ENCODE data around the gene LRRC31.

Gene LRRC31

GRCh38 chr3:169822540-169822939, 47.2 kb downstream of the LRRC31 start (continued):
- TF ChIP-seq CSRNP3 (CRISPR knock-in tag; IDR thresholded peaks at IDR 0.05) (no peak), CSDC2 (CRISPR knock-in tag; IDR thresholded peaks at IDR 0.05) (no peak), ZFP30 (CRISPR knock-in tag; IDR thresholded peaks at IDR 0.05) (no peak), SNAI2 (CRISPR knock-in tag; IDR thresholded peaks at IDR 0.05) (no peak)

DNA sequence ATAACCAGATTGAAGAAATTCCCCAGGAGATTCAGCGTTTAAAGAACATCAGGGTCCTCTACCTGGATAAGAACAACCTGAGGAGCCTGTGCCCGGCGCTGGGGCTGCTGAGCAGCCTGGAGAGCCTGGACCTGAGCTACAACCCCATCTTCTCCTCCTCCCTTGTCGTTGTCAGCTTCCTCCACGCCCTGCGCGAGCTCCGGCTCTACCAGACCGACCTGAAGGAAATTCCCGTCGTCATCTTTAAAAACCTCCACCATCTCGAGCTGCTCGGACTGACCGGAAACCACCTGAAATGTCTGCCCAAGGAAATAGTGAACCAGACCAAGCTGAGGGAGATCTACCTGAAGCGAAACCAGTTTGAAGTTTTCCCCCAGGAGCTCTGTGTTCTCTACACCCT, 47.6 kb downstream of the LRRC31 start:
- ATAC-seq = no peak
- TF ChIP-seq ZNF565 (CRISPR knock-in tag; conservative IDR thresholded peaks at IDR 0.05; ENCODE audit: low read depth) (no peak), OSR1 (CRISPR knock-in tag; IDR thresholded peaks at IDR 0.05) (no peak), ZFP30 (CRISPR knock-in tag; IDR thresholded peaks at IDR 0.05) (no peak), TSHZ2 (CRISPR knock-in tag; IDR thresholded peaks at IDR 0.05) (no peak), ESRRG (CRISPR knock-in tag; IDR thresholded peaks at IDR 0.05) (no peak), SNAI2 (CRISPR knock-in tag; IDR thresholded peaks at IDR 0.05) (no peak), CSRNP3 (CRISPR knock-in tag; IDR thresholded peaks at IDR 0.05) (no peak), ZNF70 (CRISPR knock-in tag; IDR thresholded peaks at IDR 0.05) (no peak), RARB (CRISPR knock-in tag; IDR thresholded peaks at IDR 0.05) (no peak), TCF4 (CRISPR knock-in tag; IDR thresholded peaks at IDR 0.05; ENCODE audit: borderline replicate concordance) (no peak), PPARA (CRISPR knock-in tag; IDR thresholded peaks at IDR 0.05; ENCODE audit: borderline replicate concordance) (no peak), ZC3H10 (CRISPR knock-in tag; IDR thresholded peaks at IDR 0.05) (no peak), ARNTL (CRISPR knock-in tag; IDR thresholded peaks at IDR 0.05; ENCODE audit: borderline replicate concordance, low read depth) (no peak), ISL1 (CRISPR knock-in tag; IDR thresholded peaks at IDR 0.05) (no peak), ZNF8 (CRISPR knock-in tag; IDR thresholded peaks at IDR 0.05) (no peak), BACH2 (CRISPR knock-in tag; IDR thresholded peaks at IDR 0.05; ENCODE audit: borderline replicate concordance) (no peak)

GRCh38 chr3:169818316-169818715, 51.4 kb downstream of the LRRC31 start:
- TF ChIP-seq ISL1 (CRISPR knock-in tag; IDR thresholded peaks at IDR 0.05) = peak; percentile 33; the same call in 1 of the 2 replicates
- no peak for TF ChIP-seq TOX (CRISPR knock-in tag; IDR thresholded peaks at IDR 0.05; ENCODE audit: borderline replicate concordance)
- no peak for TF ChIP-seq ZFP30 (CRISPR knock-in tag; IDR thresholded peaks at IDR 0.05)
- TF ChIP-seq POU6F1 (CRISPR knock-in tag; IDR thresholded peaks at IDR 0.05; ENCODE audit: borderline replicate concordance, low read depth) = no peak
- TF ChIP-seq BACH2 (CRISPR knock-in tag; IDR thresholded peaks at IDR 0.05; ENCODE audit: borderline replicate concordance) = no peak
- peak; percentile 77 for ATAC-seq

- TF ChIP-seq GLIS3 (CRISPR knock-in tag; IDR thresholded peaks at IDR 0.05) = no peak
- TF ChIP-seq CSDC2 (CRISPR knock-in tag; IDR thresholded peaks at IDR 0.05) = no peak
- no peak for TF ChIP-seq ZNF70 (CRISPR knock-in tag; IDR thresholded peaks at IDR 0.05)
- TF ChIP-seq SNAI2 (CRISPR knock-in tag; IDR thresholded peaks at IDR 0.05) = no peak
- TF ChIP-seq TSHZ2 (CRISPR knock-in tag; IDR thresholded peaks at IDR 0.05) = no peak
- TF ChIP-seq RARB (CRISPR knock-in tag; IDR thresholded peaks at IDR 0.05) = no peak
- TF ChIP-seq TCF4 (CRISPR knock-in tag; IDR thresholded peaks at IDR 0.05; ENCODE audit: borderline replicate concordance) = no peak
- ATAC-seq = no peak
These were observed 54.1 kb downstream of the LRRC31 start for GRCh38 chr3:169815590-169816150.
